Right cardiac atrium (tissue), 5 donors: ENCODE data around the gene HS6ST3. TPM values are rescaled to one million over a fixed set of nuclear protein-coding genes. Genes with fewer than 3 reads are reported as not detected.

Experiments used
- ATAC-seq, 2 donors: fragments of 200-7000 bp; cut with Tn5 transposase; one replicate each; pipeline versions ENCODE4 v1.8.0 to v1.9.1; 2020; ENCODE audit warnings: moderate library complexity in 2 of 2, mild to moderate bottlenecking in 1 of 2
- DNase-seq, 3 donors: peaks; one replicate each; pipeline ENCODE4 v3.0.0-alpha.2; 2020
- H3K27ac ChIP-seq: one replicate; pipeline ENCODE4 v1.5.1; 2013; ENCODE audit warnings: mild to moderate bottlenecking, low read length, control low read depth, moderate library complexity
- H3K27me3 ChIP-seq: one replicate; pipeline ENCODE4 v1.6.1; 2013; ENCODE audit not compliant: control insufficient read depth, insufficient read depth
- H3K4me1 ChIP-seq: one replicate; pipeline ENCODE4 v1.6.1; 2013; ENCODE audit warnings: low read length; ENCODE audit not compliant: control insufficient read depth, insufficient read depth
- H3K4me3 ChIP-seq: one replicate; pipeline ENCODE4 v1.5.1; 2013; ENCODE audit warnings: low read length, control low read depth
- H3K9me3 ChIP-seq: one replicate; pipeline ENCODE4 v1.6.1; 2013; ENCODE audit warnings: low read length; ENCODE audit not compliant: control insufficient read depth
- WGBS: extraction: QIAGEN DNeasy Blood & Tissue Kit; methylation state at CpG from one replicate; pipeline ENCODE4 v1.1.7; 2013; 5-methylcytosine and 5-hydroxymethylcytosine counted together
- intact Hi-C, 4 donors: fragments of 100-400 bp; cut with DNase I; formaldehyde crosslinking; loops; one replicate each; pipeline versions ENCODE4 v1.11.0 to v1.14.0; 2022 to 2023
- polyA plus RNA-seq: library from polyadenylated mRNA; stranded (reverse); fragments of 200-250 nt; gene quantifications from one replicate; pipeline ENCODE4 v1.2.3, GENCODE V29; 2013
- total RNA-seq, 4 donors: library from RNA; stranded (reverse); fragmentation: NEBNext Ultra II Directional; extraction: Animal tissue kit (Norgen Biotek cat#: 25700); gene quantifications; one replicate each; pipeline ENCODE4 v1.2.1, GENCODE V29; 2021
- donor health status: healthy with polysubstance abuse.
- donor health status: DM: no; HTN: yes; CAD: no.
- donor health status: DM: no; HTN: no; CAD: no.
- donor health status: DM: no; HTN: yes; CAD: no; lungs with severe emphysema.
- donor health status: DM: yes; HTN: yes; CAD: no.

The HS6ST3 gene
- total and polyA plus RNA-seq, 5 donors: 0.64 to 1.3 (median 0.79) TPM

- no peak overlapping the region for H3K4me3 ChIP-seq
- no peak for DNase-seq
- H3K27me3 ChIP-seq: no peaks in the 10 kb centered on the region
- intact Hi-C loops: no loop called here
- no peak for ATAC-seq
- WGBS: 55% methylated on average over 1 of the region's 1 CpG
- H3K9me3 ChIP-seq: no peaks in the 10 kb centered on the region
- H3K27ac ChIP-seq: no peak overlapping the region
- no peaks in the 10 kb centered on the region for H3K4me1 ChIP-seq
These were observed 225.1 kb downstream of the HS6ST3 start for GRCh38 chr13:96314974-96315373.

DNA sequence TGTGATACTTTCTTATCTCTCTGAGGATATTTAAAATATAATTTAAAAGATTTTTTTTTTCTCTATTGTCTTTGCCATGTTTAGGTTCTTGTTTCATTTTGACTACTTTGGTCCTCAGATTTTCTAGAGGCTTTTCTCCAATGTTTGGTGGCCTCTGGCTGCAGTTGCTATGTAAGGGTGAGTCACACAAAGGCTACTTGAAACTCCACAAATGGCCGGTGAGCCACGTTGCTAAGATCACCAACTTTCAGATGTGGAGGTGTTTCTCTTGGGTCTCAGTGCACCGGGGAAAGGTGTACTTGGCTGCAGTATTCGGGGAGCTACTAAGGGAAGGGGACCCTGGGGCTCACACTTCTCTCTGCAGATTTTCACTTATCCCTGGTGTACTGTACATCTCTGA lies 248.1 kb downstream of the HS6ST3 start:
- no peaks in the 10 kb centered on the region for H3K27me3 ChIP-seq
- H3K9me3 ChIP-seq: no peaks in the 10 kb centered on the region
- DNase-seq (no peak), ATAC-seq (no peak)
- no peaks in the 10 kb centered on the region for H3K4me1 ChIP-seq
- no peak overlapping the region for H3K27ac ChIP-seq
- intact Hi-C loops: no loop called here
- WGBS: 83% methylated on average over 4 of the region's 4 CpGs
- H3K4me3 ChIP-seq: no peak overlapping the region

GRCh38 chr13:96342286-96342685 lies 252.4 kb downstream of the HS6ST3 start:
- Histone ChIP-seq H3K9me3 (no peaks in the 10 kb centered on the region), H3K27me3 (no peaks in the 10 kb centered on the region), H3K4me3 (no peak overlapping the region), H3K4me1 (no peaks in the 10 kb centered on the region), H3K27ac (no peak overlapping the region)
- 88% methylated on average over 3 of the region's 3 CpGs for WGBS
- DNase-seq (no peak), ATAC-seq (no peak)
- intact Hi-C loops: no loop called here

DNA sequence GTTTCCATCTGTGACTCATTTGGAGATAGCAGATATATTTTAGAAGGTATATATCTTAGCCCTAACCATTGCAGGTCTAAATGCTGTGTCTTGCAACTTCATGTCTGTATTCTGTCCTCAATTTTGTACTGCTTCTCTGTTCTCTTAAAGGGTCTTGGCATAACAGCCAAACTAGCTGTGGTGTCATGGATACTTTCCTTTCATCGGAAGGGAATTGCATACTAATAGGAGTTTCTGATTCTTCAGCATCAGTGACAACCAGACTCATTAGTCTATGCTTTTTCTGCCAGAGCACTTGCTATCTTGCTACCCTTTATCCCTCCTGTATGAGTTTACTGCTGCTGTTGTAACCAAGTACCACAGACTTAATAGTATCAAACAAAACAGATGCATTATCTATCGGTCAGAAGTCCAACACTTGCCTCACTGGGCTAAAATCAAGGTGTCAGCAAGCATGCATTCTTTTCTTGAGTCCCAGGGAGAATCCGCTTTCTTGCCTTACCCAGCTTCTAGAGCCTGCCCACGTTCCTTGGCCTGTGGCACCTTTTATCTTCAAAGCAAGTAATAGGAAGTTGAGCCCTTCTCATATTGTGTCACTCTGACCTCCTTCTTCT lies 253.1 kb downstream of the HS6ST3 start:
- DNase-seq (no peak), ATAC-seq (no peak)
- intact Hi-C loops: no loop called here
- no peaks in the 10 kb centered on the region for H3K27me3 ChIP-seq
- H3K4me3 ChIP-seq: no peak overlapping the region
- H3K27ac ChIP-seq: no peak overlapping the region
- no peaks in the 10 kb centered on the region for H3K9me3 ChIP-seq
- no peaks in the 10 kb centered on the region for H3K4me1 ChIP-seq
- 69% methylated on average over 4 of the region's 4 CpGs for WGBS

DNA sequence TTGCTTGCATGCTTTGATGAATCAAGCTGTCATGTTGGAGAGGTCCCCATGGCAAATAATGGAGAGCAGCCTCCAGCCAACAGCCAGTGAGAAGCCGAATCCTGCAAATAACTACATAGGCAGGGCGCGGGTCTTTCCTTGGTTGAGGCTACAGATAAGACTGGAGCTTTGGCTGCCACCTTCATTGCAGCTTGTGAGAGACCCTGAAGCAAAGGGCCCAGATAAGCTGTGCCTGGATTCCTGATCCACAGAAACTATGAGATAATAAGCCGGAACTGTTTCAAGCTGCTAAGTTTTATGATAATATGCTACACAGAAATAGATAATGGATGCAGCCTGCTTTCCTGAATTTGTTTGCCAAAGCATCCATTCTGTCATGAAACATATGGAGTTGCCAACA lies 257.0 kb downstream of the HS6ST3 start:
- DNase-seq: no peak
- 26% methylated on average over 4 of the region's 4 CpGs for WGBS
- Histone ChIP-seq H3K4me3 (no peak overlapping the region), H3K27me3 (no peaks in the 10 kb centered on the region), H3K9me3 (no peaks in the 10 kb centered on the region), H3K4me1 (no peaks in the 10 kb centered on the region), H3K27ac (no peak overlapping the region)
- ATAC-seq: no peak
- intact Hi-C loops: no loop called here

- Histone ChIP-seq H3K27ac (no peak overlapping the region), H3K4me3 (no peak overlapping the region), H3K4me1 (no peaks in the 10 kb centered on the region), H3K9me3 (no peaks in the 10 kb centered on the region), H3K27me3 (no peaks in the 10 kb centered on the region)
- DNase-seq: no peak
- intact Hi-C loops: no loop called here
- ATAC-seq: no peak
- WGBS: 76% methylated on average over 1 of the region's 1 CpG
These were observed 283.7 kb downstream of the HS6ST3 start for GRCh38 chr13:96373597-96373996.

DNA sequence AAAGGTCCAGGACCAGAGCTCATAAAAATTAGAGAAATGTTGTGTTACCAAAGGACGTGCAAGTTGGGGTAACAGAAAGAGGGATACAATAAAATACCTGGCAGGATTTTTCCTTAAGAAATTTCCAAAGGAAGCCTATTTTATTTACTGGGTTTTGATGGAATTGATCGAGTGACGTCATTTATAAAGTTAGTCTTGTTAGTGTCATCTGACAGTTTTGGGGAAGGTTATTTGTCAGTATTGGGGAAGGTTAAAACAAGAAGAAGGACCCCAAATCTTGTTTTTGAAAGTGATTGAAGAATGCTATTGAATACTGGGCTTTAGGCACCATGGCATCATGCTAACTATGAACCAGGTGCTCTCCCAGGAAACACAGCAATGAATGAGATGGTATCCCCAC lies 287.9 kb downstream of the HS6ST3 start:
- Histone ChIP-seq H3K27ac (no peak overlapping the region), H3K9me3 (no peaks in the 10 kb centered on the region), H3K4me1 (no peaks in the 10 kb centered on the region), H3K27me3 (no peaks in the 10 kb centered on the region), H3K4me3 (no peak overlapping the region)
- intact Hi-C loops: no loop called here
- no peak for DNase-seq
- no peak for ATAC-seq
- 89% methylated on average over 3 of the region's 3 CpGs for WGBS

- intact Hi-C loops: no loop called here
- 69% methylated on average over 1 of the region's 1 CpG for WGBS
- no peak for DNase-seq
These were observed 290.1 kb downstream of the HS6ST3 start for GRCh38 chr13:96379967-96380366.

GRCh38 chr13:96381681-96382080 lies 291.8 kb downstream of the HS6ST3 start:
- no peaks in the 10 kb centered on the region for H3K4me1 ChIP-seq
- H3K9me3 ChIP-seq: no peaks in the 10 kb centered on the region
- no peak for DNase-seq
- intact Hi-C loops: no loop called here
- H3K27me3 ChIP-seq: no peaks in the 10 kb centered on the region
- WGBS: 63% methylated on average over 5 of the region's 5 CpGs
- H3K27ac ChIP-seq: no peak overlapping the region
- H3K4me3 ChIP-seq: no peak overlapping the region
- ATAC-seq: no peak

More at GRCh38 chr13:96379967-96380366, 290.1 kb downstream of the HS6ST3 start:
- no peaks in the 10 kb centered on the region for H3K4me1 ChIP-seq
- no peak overlapping the region for H3K4me3 ChIP-seq
- no peak for ATAC-seq
- H3K27ac ChIP-seq: no peak overlapping the region
- no peaks in the 10 kb centered on the region for H3K9me3 ChIP-seq
- H3K27me3 ChIP-seq: no peaks in the 10 kb centered on the region

DNA sequence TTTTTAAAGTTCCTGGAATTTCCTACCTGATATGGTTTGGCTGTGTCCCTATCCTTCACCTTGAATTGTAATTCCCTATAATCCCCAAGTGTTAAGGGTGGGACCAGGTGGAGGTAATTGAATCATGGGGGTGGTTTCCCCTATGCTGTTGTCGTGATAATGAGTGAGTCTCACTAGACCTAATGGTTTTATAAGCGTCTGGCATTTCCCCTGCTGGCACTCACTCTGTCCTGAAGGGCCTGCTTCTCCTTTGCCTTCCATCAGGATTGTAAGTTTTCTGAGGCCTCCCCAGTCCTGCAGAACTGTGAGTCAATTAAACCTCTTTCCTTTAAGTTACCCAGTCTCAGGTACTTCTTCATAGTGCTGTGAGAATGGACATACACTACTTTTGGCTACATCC lies 298.7 kb downstream of the HS6ST3 start:
- Histone ChIP-seq H3K27me3 (no peaks in the 10 kb centered on the region), H3K4me3 (no peak overlapping the region), H3K9me3 (no peaks in the 10 kb centered on the region), H3K27ac (no peak overlapping the region), H3K4me1 (no peaks in the 10 kb centered on the region)
- intact Hi-C loops: no loop called here
- WGBS: 51% methylated on average over 2 of the region's 2 CpGs
- DNase-seq: no peak
- no peak for ATAC-seq

- DNase-seq (no peak), ATAC-seq (no peak)
- no peaks in the 10 kb centered on the region for H3K9me3 ChIP-seq
- intact Hi-C loops: no loop called here
- no peaks in the 10 kb centered on the region for H3K27me3 ChIP-seq
- WGBS: 80% methylated on average over 6 of the region's 6 CpGs
- H3K27ac ChIP-seq: no peak overlapping the region
- H3K4me1 ChIP-seq: no peaks in the 10 kb centered on the region
- H3K4me3 ChIP-seq: no peak overlapping the region
These were observed 301.7 kb downstream of the HS6ST3 start for GRCh38 chr13:96391606-96392005.

- Histone ChIP-seq H3K27ac (no peak overlapping the region), H3K4me1 (no peaks in the 10 kb centered on the region), H3K9me3 (no peaks in the 10 kb centered on the region), H3K27me3 (no peaks in the 10 kb centered on the region), H3K4me3 (no peak overlapping the region)
- no peak for DNase-seq
- no peak for ATAC-seq
- intact Hi-C loops: no loop called here
- WGBS: 47% methylated on average over 2 of the region's 2 CpGs
These were observed 307.9 kb downstream of the HS6ST3 start for GRCh38 chr13:96397807-96398206.
